Measurements from ENCODE around the gene PKNOX1. TPM values are rescaled to one million over a fixed set of nuclear protein-coding genes. Genes with fewer than 3 reads are reported as not detected.
"Not testable (repeated sequence)": the region's sequence is repeated elsewhere in the genome, so short reads cannot be mapped to it uniquely, and the experiment has no call there.

PKNOX1 gene
- total RNA-seq, 1 experiment from 2014 or later = 43.4 TPM

GRCh38 chr21:43037918-43038658 is 63.7 kb downstream of the PKNOX1 start:
- H2AFZ ChIP-seq (ENCODE audit: low read length); H3K4me1 ChIP-seq (ENCODE audit: insufficient read depth, low read length); H3K79me1 ChIP-seq (ENCODE audit: insufficient read depth, low read depth, low read length, poor library complexity, severe bottlenecking); H2BK20ac ChIP-seq (ENCODE audit: low read depth, low read length, poor library complexity, severe bottlenecking); H3K18ac ChIP-seq (ENCODE audit: insufficient read length, low read depth, low read length); H3K36me3 Mint-ChIP-seq (ENCODE audit: insufficient read depth in 1 of 3, low read depth in 3 of 3); H2AK5ac ChIP-seq (ENCODE audit: insufficient read length, low read length); H3K14ac ChIP-seq (ENCODE audit: insufficient read depth, low read length); H2BK15ac ChIP-seq (ENCODE audit: low read depth, low read length); H3K4me1 Mint-ChIP-seq; H2BK120ac ChIP-seq (ENCODE audit: low read depth, low read length, poor library complexity, severe bottlenecking); H4K5ac ChIP-seq (ENCODE audit: insufficient read length, low read depth, low read length); H2BK5ac ChIP-seq (ENCODE audit: insufficient read length, low read length); H3K27ac Mint-ChIP-seq; H3K79me2 ChIP-seq (ENCODE audit: insufficient read depth, low read length); H4K91ac ChIP-seq (ENCODE audit: insufficient read length, low read depth, low read length); H4K8ac ChIP-seq (replicated peaks; ENCODE audit: insufficient read length, low read depth, low read length); H3K9me3 ChIP-seq (ENCODE audit: control insufficient read depth, low read depth, low read length); H3K4me2 ChIP-seq (ENCODE audit: insufficient read depth, insufficient read length, low read length); H3K23ac ChIP-seq (ENCODE audit: insufficient read length, low read depth, low read length); H4K20me1 ChIP-seq (ENCODE audit: control insufficient read depth, insufficient read depth, insufficient read length); H3K27ac ChIP-seq (ENCODE audit: insufficient read length, low read depth, low read length); H2BK12ac ChIP-seq (ENCODE audit: insufficient read length, low read depth, low read length); H3K27me3 ChIP-seq (ENCODE audit: insufficient read depth, low read length); H3K27me3 Mint-ChIP-seq (ENCODE audit: low read depth); DNase-seq; H3K4ac ChIP-seq (ENCODE audit: low read depth, low read length); H3K4me3 Mint-ChIP-seq; H3K23me2 ChIP-seq (ENCODE audit: insufficient read length, low read depth, low read length, poor library complexity, severe bottlenecking); H3T11ph ChIP-seq (ENCODE audit: low read length); H3K56ac ChIP-seq (ENCODE audit: insufficient read length, low read depth, low read length); H3K9ac ChIP-seq (ENCODE audit: extremely low read depth, insufficient read length, low read length); H3K9me3 Mint-ChIP-seq: not testable (repeated sequence)
- WGBS (ENCODE audit: extremely low coverage, insufficient read length, low lambda C conversion rate) = no CpG with 5 or more reads among the region's 19 CpGs

DNA sequence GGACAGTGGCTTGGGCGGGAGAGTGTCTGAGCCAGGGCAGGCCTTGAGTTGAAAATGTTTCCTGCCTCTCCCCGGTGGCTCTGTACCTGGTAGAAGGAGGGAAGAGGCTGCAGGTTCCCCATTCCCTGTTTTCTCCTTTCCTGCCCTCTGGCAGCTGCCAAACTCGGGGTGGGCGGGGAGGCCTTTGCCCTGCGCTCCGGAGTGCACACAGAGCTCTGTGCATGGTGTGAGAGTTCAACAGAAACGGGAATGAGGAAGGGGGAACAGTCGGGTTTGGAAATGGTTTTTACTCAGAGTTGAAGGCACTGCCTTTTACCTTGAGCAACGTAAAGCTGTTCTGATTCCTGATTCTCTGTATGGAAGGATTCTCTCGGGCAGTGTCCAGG is 64.3 kb downstream of the PKNOX1 start:
- H3K18ac ChIP-seq (ENCODE audit: insufficient read length, low read depth, low read length); H2BK5ac ChIP-seq (ENCODE audit: insufficient read length, low read length); H3K9ac ChIP-seq (ENCODE audit: extremely low read depth, insufficient read length, low read length); H3K27me3 Mint-ChIP-seq (ENCODE audit: low read depth); H3K4me2 ChIP-seq (ENCODE audit: insufficient read depth, insufficient read length, low read length); H2AK5ac ChIP-seq (ENCODE audit: insufficient read length, low read length); H3K79me2 ChIP-seq (ENCODE audit: insufficient read depth, low read length); H4K5ac ChIP-seq (ENCODE audit: insufficient read length, low read depth, low read length); H4K20me1 ChIP-seq (ENCODE audit: control insufficient read depth, insufficient read depth, insufficient read length); H3K4me3 Mint-ChIP-seq; H3K4me1 ChIP-seq (ENCODE audit: insufficient read depth, low read length); H4K91ac ChIP-seq (ENCODE audit: insufficient read length, low read depth, low read length); H3K56ac ChIP-seq (ENCODE audit: insufficient read length, low read depth, low read length); H3K27ac Mint-ChIP-seq; H2BK20ac ChIP-seq (ENCODE audit: low read depth, low read length, poor library complexity, severe bottlenecking); H3K27me3 ChIP-seq (ENCODE audit: insufficient read depth, low read length); H2BK15ac ChIP-seq (ENCODE audit: low read depth, low read length); H3K27ac ChIP-seq (ENCODE audit: insufficient read length, low read depth, low read length); H3K23ac ChIP-seq (ENCODE audit: insufficient read length, low read depth, low read length); H3K79me1 ChIP-seq (ENCODE audit: insufficient read depth, low read depth, low read length, poor library complexity, severe bottlenecking); H3K23me2 ChIP-seq (ENCODE audit: insufficient read length, low read depth, low read length, poor library complexity, severe bottlenecking); H3T11ph ChIP-seq (ENCODE audit: low read length); H2BK12ac ChIP-seq (ENCODE audit: insufficient read length, low read depth, low read length); H2BK120ac ChIP-seq (ENCODE audit: low read depth, low read length, poor library complexity, severe bottlenecking); H2AFZ ChIP-seq (ENCODE audit: low read length); H3K36me3 Mint-ChIP-seq (ENCODE audit: insufficient read depth in 1 of 3, low read depth in 3 of 3); H3K14ac ChIP-seq (ENCODE audit: insufficient read depth, low read length); H3K4ac ChIP-seq (ENCODE audit: low read depth, low read length); H3K9me3 Mint-ChIP-seq; H3K9me3 ChIP-seq (ENCODE audit: control insufficient read depth, low read depth, low read length); H4K8ac ChIP-seq (replicated peaks; ENCODE audit: insufficient read length, low read depth, low read length); H3K4me1 Mint-ChIP-seq; DNase-seq: not testable (repeated sequence)
- WGBS (ENCODE audit: extremely low coverage, insufficient read length, low lambda C conversion rate) = no CpG with 5 or more reads among the region's 10 CpGs

All from H9 (cell line).